HepG2 (cell line): ENCODE results near the gene RMRP. TPM values are rescaled to one million over a fixed set of nuclear protein-coding genes. Genes with fewer than 3 reads are reported as not detected.
A peak's percentile ranks its signal among the peaks of the same experiment; 100 is the strongest.
"Not testable (repeated sequence)": the region's sequence is repeated elsewhere in the genome, so short reads cannot be mapped to it uniquely, and the experiment has no call there.

Source experiments
- ATAC-seq: fragments of 200-7000 bp; cut with Tn5 transposase; 3 replicates; pipeline ENCODE4 v1.9.1; 2020; ENCODE audit warnings: mild to moderate bottlenecking, moderate library complexity
- BruUV-seq: library from RNA; stranded (reverse); fragments of 400-500 nt; replicated peaks from 2 replicates; lab custom pipeline; 2021; lab: Mats Ljungman, UMichigan
- CTCF ChIA-PET: fragments of 300-600 bp; formaldehyde crosslinking; extraction: SDS; loops from one replicate; lab custom pipeline; 2021; ENCODE audit warnings: low total read pairs, inconsistent platforms, low intra/inter-chr PET ratio; lab: Yijun Ruan, JAX
- POLR2A ChIA-PET: fragments of 350-600 bp; sonication (Branson Sonifier 250); formaldehyde crosslinking; loops from one replicate; lab custom pipeline; 2020; ENCODE audit warnings: antibody characterized with exemption, inconsistent platforms; lab: Yijun Ruan, JAX
- DNase-seq: peaks from one replicate; pipeline ENCODE4 v3.0.0-alpha.2; 2015; ENCODE audit warnings: low spot score
- FAIRE-seq: peaks from 3 replicates; lab custom pipeline; 2011; peaks lifted over from hg19 to GRCh38; lab: Jason Lieb, UNC
- H2AFZ ChIP-seq: one replicate; pipeline ENCODE4 v1.6.1; 2011; ENCODE audit warnings: low read length, inconsistent platforms
- H3K27ac ChIP-seq: fragments of 300-600 bp; 3 replicates; pipeline ENCODE4 v1.8.0; 2011; ENCODE audit warnings: mixed run types, mild to moderate bottlenecking, mixed read lengths, low read length, inconsistent platforms; ENCODE audit not compliant: insufficient read depth; ENCODE audit errors: extremely low read length
- H3K27me3 ChIP-seq, 2 experiments: fragments of 200-600 bp in 1 of 2; 2 replicates in 1 of 2; 3 replicates in 1 of 2; pipeline versions ENCODE4 v1.6.0 to v1.8.0; 2011; ENCODE audit warnings: low read length in 2 of 2, mild to moderate bottlenecking in 2 of 2, moderate library complexity in 2 of 2, inconsistent platforms in 1 of 2; ENCODE audit not compliant: insufficient read depth in 2 of 2, control insufficient read depth in 1 of 2
- H3K36me3 ChIP-seq, 2 experiments: fragments of 200-600 bp in 1 of 2; replicated peaks in 1 of 2; 2 replicates in 1 of 2; 3 replicates in 1 of 2; pipeline versions ENCODE4 v1.5.1 to v1.8.0; 2011; ENCODE audit warnings: low read length in 2 of 2, inconsistent platforms in 1 of 2; ENCODE audit not compliant: insufficient read depth in 2 of 2, control insufficient read depth in 1 of 2
- H3K4me1 ChIP-seq: 2 replicates; pipeline ENCODE4 v1.5.1; 2012; ENCODE audit warnings: low read length, inconsistent platforms; ENCODE audit not compliant: insufficient read depth
- H3K4me2 ChIP-seq: 2 replicates; pipeline ENCODE4 v1.6.0; 2011; ENCODE audit warnings: low read depth, low read length, inconsistent platforms
- H3K4me3 ChIP-seq, 3 experiments: fragments of 200-600 bp in 1 of 3; sonication (generic), shearing (Covaris generic) in 1 of 3; replicated peaks in 1 of 3; 2 replicates each; pipeline ENCODE4 v1.5.1; 2011 to 2016; ENCODE audit warnings: low read length in 3 of 3, inconsistent platforms in 2 of 3, low read depth in 2 of 3, mild to moderate bottlenecking in 2 of 3, control low read depth in 1 of 3, mixed read lengths in 1 of 3; ENCODE audit not compliant: insufficient read depth in 1 of 3
- H3K79me2 ChIP-seq: one replicate; pipeline ENCODE4 v1.6.1; 2011; ENCODE audit warnings: low read length, inconsistent platforms; ENCODE audit not compliant: insufficient read depth
- H3K9ac ChIP-seq: 2 replicates; pipeline ENCODE4 v1.6.0; 2011; ENCODE audit warnings: mild to moderate bottlenecking, low read depth, low read length, inconsistent platforms; ENCODE audit not compliant: insufficient read depth
- H3K9me3 ChIP-seq: 2 replicates; pipeline ENCODE4 v1.5.1; 2012; ENCODE audit warnings: mild to moderate bottlenecking, low read length
- H4K20me1 ChIP-seq: 2 replicates; pipeline ENCODE4 v1.6.0; 2011; ENCODE audit warnings: inconsistent platforms, mild to moderate bottlenecking, low read length, moderate library complexity; ENCODE audit not compliant: insufficient read depth
- AHDC1 ChIP-seq: sonication (generic); formaldehyde crosslinking; IDR thresholded peaks from 2 replicates; pipeline ENCODE4 v1.5.1; 2020; ENCODE audit warnings: mild to moderate bottlenecking, missing genetic modification reagents, borderline replicate concordance
- NRL ChIP-seq: sonication (generic); formaldehyde crosslinking; IDR thresholded peaks from 2 replicates; pipeline ENCODE4 v1.5.0; 2020; ENCODE audit warnings: missing genetic modification reagents, mild to moderate bottlenecking, moderate library complexity, borderline replicate concordance
- PHF21A ChIP-seq: sonication (generic); formaldehyde crosslinking; IDR thresholded peaks from 2 replicates; pipeline ENCODE4 v1.5.0; 2020; ENCODE audit warnings: mild to moderate bottlenecking, missing genetic modification reagents
- ZNF317 ChIP-seq: sonication (generic); formaldehyde crosslinking; IDR thresholded peaks from 2 replicates; pipeline ENCODE4 v1.5.0; 2020; ENCODE audit warnings: mild to moderate bottlenecking, missing genetic modification reagents
- ZNF616 ChIP-seq: sonication (generic); formaldehyde crosslinking; IDR thresholded peaks from 2 replicates; pipeline ENCODE4 v1.5.0; 2020; ENCODE audit warnings: low read depth, mild to moderate bottlenecking, missing genetic modification reagents
- ZSCAN31 ChIP-seq: sonication (generic); formaldehyde crosslinking; IDR thresholded peaks from 2 replicates; pipeline ENCODE4 v1.5.0; 2020; ENCODE audit warnings: low read depth, mild to moderate bottlenecking, missing genetic modification reagents
- WGBS: methylation state at CpG from one replicate; pipeline ENCODE4 v1.1.6; 2017; ENCODE audit warnings: low lambda C conversion rate; 5-methylcytosine and 5-hydroxymethylcytosine counted together
- in situ Hi-C: cut with HindIII; loops from 2 replicates; pipeline ENCODE4 v1.10.0; 2017; ENCODE audit warnings: low pct_unique_long_range_greater_than_20kb; ENCODE audit not compliant: extremely low pct_ligation_motif_present
- intact Hi-C: fragments of 100-400 bp; cut with micrococcal nuclease; formaldehyde crosslinking; loops from one replicate; pipeline ENCODE4 v1.10.0; 2022; ENCODE audit not compliant: unreplicated experiment
- polyA plus RNA-seq, 8 experiments: library from polyadenylated mRNA; depleted of rRNA in 3 of 8; stranded (reverse) in 7 of 8; unstranded in 1 of 8; fragments of >200 nt; fragmentation: Illumina TruSeq in 4 of 8; extraction: Trizol in 4 of 8; gene quantifications; 2 replicates each; pipeline versions ENCODE4 v1.2.1 to v1.2.3, GENCODE V29; 2011 to 2016; ENCODE audit warnings: low read depth in 4 of 8, missing spikeins in 1 of 8, mixed read lengths in 1 of 8; ENCODE audit not compliant: insufficient read depth in 1 of 8
- total RNA-seq, 5 experiments: library from RNA; depleted of rRNA; stranded (reverse); fragments of >200 nt; fragmentation: Illumina TruSeq; extraction: Trizol; gene quantifications; 2 replicates each; pipeline ENCODE4 v1.2.3, GENCODE V29; 2016; ENCODE audit warnings: low read depth in 1 of 5

Gene RMRP
- total and polyA plus RNA-seq, 2 of the 13 experiments (the other 11 are each of a cell fraction or from before 2014, with no cell fraction given), result 51.4 to 4,025 TPM

GRCh38 chr9:35646153-35646532, 11.7 kb downstream of the RMRP start (continued):
- TF ChIP-seq ZSCAN31 (peak; percentile 76; the same call in 1 of the 2 replicates), ZNF616 (0 out of 2 replicates have a peak, but pooled peaks have one; percentile 37)

GRCh38 chr9:35645736-35646135, 12.1 kb downstream of the RMRP start:
- DNase-seq, H3K36me3 ChIP-seq, ATAC-seq, H2AFZ ChIP-seq, H3K9me3 ChIP-seq, FAIRE-seq, BruUV-seq, H4K20me1 ChIP-seq, H3K79me2 ChIP-seq, in situ Hi-C loops: not testable (repeated sequence)
- Histone ChIP-seq H3K9ac (peak overlapping the region; percentile 60), H3K4me3 (peak overlapping the region; percentile 70 to 83 (median 72)), H3K4me1 (peaks cover 45% of the 10 kb centered on the region), H3K27me3 (peaks cover 2 to 22% of the 10 kb centered on the region in 2 experiments; a peak in 3 of 5 replicates), H3K4me2 (peak overlapping the region; percentile 79), H3K27ac (peak overlapping the region; percentile 67)
- WGBS, result 25% methylated on average over 3 of the region's 10 CpGs
- POLR2A ChIA-PET, result interaction anchor here (0.7 to 5.4 kb wide), 13 partner anchors 11 to 156 kb away, joined by 3 to 41 read pairs (median 4); partner anchors contain the start of genes ARHGEF39, CCDC107, GBA2 and RGP1
- TF ChIP-seq PHF21A, result 0 out of 2 replicates have a peak, but pooled peaks have one; percentile 41
- 0 out of 2 replicates have a peak, but pooled peaks have one; percentile 6 for TF ChIP-seq ZNF317 (CRISPR knock-in tag)
- TF ChIP-seq NRL, result 0 out of 2 replicates have a peak, but pooled peaks have one; percentile 8
- 0 out of 2 replicates have a peak, but pooled peaks have one; percentile 4 for TF ChIP-seq AHDC1 (CRISPR knock-in tag)
- intact Hi-C loops, result loop anchor here (1.0 to 10.0 kb wide), 4 partner anchors 12 to 239 kb away; no protein-coding TSS in a partner anchor
- CTCF ChIA-PET, result interaction anchor here (1.9 kb wide), 1 partner anchor 12 kb away, joined by 8 read pairs; the partner anchor contains the start of genes CCDC107 and RMRP
